Hematopoietic multipotent progenitor cell (in vitro differentiated cells): ENCODE results near the gene BCAN. TPM values are rescaled to one million over a fixed set of nuclear protein-coding genes. Genes with fewer than 3 reads are reported as not detected.

ENCODE experiments used
- DNase-seq, 3 donors: peaks; one replicate each; pipeline ENCODE4 v3.0.0-alpha.2; 2011 to 2015; ENCODE audit warnings: low read depth in 2 of 3, low spot score in 2 of 3
- total RNA-seq: library from RNA; depleted of rRNA; stranded (reverse); fragments of >200 nt; gene quantifications from one replicate; pipeline ENCODE4 v1.2.3, GENCODE V29; 2012

Gene BCAN
- total RNA-seq, 1 donor = under 0.01 TPM

DNA sequence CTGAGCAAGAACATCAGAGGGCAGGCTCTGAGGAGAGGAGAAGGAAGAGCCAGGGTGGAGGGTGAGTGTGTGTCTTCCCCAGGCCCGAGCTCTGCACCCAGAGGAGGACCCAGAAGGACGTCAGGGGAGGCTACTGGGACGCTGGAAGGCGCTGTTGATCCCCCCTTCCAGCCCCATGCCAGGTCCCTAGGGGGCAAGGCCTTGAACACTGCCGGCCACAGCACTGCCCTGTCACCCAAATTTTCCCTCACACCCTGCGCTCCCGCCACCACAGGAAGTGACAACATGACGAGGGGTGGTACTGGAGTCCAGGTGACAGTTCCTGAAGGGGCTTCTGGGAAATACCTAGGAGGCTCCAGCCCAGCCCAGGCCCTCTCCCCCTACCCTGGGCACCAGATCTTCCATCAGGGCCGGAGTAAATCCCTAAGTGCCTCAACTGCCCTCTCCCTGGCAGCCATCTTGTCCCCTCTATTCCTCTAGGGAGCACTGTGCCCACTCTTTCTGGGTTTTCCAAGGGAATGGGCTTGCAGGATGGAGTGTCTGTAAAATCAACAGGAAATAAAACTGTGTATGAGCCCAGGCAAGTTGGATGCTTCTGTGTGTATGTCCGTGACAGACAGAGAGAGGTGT lies 17.1 kb downstream of the BCAN start:
- DNase-seq = no peak

DNA sequence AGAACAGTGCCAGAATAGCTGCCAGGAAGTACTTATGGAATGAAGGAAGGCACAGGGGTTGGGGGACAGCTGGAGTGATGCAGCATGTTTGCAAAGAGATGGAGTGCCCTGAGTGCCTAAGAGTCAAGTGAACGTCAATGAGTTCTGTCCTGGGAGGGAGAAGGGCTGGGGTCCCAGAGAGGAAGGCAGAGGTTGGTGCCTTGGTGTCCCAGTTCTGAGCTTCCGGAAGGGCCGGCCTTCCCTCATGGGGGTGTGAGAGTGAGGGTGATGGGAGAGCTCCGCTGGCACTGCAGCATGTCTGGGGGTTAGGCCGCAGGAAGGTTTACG lies 17.7 kb downstream of the BCAN start:
- no peak for DNase-seq

DNA sequence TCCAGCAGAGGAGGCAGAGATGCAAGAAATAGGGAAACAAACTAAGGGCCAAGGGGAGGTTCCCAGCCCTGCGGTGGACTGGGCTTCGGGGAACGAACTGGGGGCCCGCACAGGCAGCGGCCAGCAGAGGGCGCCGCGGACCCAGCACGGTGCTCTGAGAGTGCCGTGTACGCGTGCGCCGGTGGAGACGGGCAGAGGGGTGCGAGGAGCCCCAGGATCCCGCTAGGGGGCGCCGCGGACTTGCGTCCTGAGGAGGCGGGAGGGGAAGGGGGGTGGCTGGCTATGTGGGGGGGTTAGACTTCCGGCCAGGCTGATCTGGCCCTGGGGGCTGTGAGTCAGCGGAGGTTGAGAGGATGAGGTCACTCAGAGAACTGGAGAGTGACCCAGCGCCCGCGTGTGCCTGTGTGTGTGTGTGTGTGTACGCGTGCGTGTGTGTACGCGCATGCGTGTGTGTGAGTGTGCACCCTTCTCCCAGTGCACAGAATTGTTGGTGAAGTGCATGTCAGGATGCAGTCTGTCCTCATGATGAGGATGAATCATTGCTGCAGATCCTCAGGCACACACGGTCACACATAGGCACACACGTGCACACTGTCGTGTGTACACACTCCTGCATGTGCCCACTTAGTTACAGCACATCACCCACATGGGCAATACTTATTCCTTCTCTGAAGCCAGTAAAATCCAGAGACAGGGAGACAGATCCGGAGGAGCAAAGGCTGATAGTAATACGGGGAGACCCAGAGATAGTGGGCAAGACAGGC lies 18.3 kb downstream of the BCAN start:
- peak; percentile 85 to 96 (median 95) for DNase-seq

DNA sequence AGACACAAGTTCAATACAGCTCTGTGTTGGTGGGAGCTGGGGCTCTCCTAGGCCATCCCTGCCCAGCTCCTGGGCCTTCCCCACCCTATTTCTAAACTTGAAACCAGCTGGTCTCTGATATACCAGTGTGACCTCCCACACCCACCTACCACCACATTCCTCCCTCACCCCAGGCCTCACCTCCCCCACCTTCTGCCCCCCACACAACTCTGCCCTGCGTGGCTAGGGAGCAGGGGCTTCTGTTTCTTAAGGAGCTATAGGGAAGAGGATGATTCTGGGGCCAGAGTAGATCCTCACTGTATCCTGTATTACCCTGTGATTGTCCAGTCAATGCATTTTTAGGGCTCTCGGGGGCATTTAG lies 18.8 kb downstream of the BCAN start:
- DNase-seq = no peak

DNA sequence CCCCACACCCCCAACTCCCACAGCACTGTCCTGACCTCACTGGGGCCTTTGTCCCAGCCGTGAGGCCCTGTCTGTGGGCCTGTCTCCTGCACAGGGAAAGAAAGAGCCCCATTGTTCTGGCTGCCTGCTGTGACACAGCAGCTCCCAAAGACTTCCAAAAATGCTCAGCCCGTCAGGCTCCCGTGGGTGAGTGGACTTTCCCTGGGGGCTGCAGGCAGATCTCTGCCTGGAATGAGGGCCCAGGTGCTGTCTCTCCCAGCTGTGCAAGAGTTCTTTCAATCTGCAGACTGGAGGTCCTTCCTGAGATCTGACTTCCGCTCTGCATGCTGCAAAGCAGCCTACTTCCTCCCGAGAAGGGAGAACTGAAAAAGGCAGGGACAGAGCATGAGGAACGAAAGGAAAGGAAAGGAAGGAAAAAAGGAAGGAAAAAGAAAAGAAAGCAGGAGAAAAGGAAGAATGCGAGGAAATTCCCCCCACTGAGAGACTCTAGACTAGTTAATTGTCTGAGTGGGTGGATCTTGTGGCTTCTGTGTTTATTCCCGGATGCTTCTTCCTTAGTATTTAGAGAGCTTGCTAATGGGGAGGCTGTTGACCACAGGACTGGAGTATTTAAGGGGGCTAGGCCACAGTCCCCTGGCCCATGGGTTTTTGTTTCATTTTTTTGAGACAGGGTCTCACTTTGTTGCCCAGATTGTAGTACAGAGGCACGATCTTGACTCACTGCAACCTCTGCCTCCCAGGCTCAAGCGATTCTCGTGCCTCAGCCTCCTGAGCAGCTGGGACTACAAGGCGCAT lies 20.3 kb downstream of the BCAN start:
- DNase-seq = no peak

DNA sequence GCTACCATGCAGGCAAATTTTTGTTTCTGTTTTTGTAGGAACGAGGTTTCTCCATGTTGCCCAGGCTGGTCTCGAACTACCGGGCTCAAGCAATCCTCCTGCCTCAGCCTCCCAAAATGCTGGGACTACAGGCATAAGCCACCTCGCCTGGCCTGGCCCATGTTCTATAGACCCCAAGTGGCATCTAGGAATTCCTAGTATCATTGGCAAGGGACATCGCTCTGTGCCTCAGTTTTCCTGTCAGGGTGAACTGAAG lies 20.8 kb downstream of the BCAN start:
- DNase-seq = no peak

DNA sequence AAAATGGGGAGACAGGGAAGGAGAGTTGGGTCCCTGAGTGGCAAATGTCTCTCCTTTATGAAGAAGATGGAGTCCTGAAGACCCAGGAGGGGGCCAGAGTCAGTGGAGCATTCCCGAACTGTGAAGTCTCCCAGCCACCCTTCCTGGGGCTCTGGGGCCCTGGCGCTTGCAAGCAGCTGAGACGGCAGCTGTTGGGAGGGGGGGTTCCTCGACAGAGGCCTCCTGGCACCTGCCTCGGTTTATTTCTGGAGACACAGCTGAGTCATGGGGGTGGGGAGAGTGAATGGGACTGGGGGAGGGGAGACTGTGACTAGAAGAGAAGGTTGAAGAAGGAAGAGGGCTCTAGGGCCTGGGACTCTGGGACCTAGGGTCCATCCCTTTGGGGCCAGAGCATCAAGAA lies 21.3 kb downstream of the BCAN start:
- DNase-seq = no peak

DNA sequence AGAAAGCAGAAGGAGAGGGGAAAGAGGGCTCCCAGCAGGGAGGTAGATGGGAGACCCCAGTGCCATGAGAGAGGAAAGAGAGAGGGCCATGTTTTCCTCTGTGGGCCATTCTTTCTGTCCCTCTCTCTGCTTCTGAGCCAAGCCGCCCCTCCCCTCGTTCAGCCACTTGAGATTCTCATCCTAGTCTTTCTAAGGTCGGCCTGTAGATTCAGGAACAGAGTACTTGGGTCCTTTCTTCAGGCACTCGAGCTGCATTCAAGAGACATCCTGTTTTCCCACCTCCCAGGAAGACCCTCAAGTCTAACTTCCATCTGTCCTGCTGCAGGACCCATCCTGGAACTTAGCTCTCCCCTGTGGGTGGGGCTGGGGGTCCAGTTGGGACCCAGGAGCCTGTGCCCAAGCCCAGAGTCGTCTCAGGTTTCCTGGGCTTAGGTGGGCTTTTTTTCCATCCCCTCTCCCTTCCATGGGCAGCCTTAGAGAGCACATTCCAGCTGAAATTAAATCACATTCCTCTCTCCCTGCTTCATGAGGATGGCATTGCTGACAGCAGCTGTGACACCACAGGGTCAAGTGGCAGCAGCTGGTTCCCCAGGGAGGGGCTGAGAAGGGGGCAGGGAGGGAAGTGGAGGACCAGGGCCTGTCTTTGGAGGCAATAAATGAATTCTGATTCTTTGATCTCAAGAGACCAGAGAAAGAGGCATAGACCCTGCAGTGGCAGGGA lies 22.3 kb downstream of the BCAN start:
- DNase-seq = no peak

DNA sequence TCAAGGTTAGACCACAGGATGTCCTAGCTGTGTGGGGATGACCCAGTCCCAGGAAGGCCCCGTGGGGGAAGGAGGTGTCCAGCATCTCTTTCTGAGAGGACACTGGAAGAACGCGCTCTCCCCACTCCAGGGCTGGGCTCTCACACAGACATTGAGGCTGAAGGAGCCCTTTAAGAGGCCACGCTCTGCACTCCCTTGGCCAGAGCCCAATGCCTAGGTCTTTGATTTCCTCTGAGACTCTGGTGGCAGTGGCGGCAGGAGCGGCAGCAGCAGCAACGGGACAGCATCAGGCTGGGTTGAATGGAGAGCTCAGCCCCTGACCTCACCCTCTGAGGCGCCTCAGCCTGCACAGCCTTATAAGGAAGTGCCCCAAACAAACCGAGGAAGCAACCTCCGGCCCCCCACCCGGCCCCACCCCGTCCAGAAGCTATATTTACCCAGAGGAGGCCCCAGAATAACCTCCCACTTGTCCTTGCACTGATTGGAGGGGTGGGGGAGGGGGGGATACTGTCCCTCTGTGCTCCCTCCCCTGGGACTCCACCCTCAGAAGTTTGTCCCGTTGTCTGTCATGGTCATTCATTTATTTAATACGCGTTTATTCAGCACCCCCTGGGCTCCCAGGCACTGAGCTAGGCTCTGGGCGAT lies 23.0 kb downstream of the BCAN start:
- DNase-seq = peak in 1 of 3 donors; percentile 41

DNA sequence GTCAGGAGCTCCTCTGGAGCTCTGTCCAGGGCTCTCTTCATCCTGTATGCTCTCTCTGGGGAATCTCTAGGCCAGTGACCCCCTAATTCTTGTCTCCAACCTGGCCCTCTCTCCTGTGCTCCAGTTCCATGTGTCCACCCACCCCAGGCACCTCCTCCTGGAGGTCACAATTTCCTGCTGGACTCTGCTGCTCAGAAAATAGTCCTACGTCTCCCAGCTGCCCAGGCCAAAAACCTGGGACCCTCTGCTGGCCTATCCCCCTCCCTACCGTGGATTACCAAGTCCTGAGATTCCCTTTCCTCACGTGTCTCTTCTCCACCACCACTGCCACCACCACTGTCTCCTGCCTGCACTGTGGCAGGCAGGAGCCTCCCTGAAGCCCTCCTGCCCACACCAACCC lies 23.6 kb downstream of the BCAN start:
- no peak for DNase-seq

DNA sequence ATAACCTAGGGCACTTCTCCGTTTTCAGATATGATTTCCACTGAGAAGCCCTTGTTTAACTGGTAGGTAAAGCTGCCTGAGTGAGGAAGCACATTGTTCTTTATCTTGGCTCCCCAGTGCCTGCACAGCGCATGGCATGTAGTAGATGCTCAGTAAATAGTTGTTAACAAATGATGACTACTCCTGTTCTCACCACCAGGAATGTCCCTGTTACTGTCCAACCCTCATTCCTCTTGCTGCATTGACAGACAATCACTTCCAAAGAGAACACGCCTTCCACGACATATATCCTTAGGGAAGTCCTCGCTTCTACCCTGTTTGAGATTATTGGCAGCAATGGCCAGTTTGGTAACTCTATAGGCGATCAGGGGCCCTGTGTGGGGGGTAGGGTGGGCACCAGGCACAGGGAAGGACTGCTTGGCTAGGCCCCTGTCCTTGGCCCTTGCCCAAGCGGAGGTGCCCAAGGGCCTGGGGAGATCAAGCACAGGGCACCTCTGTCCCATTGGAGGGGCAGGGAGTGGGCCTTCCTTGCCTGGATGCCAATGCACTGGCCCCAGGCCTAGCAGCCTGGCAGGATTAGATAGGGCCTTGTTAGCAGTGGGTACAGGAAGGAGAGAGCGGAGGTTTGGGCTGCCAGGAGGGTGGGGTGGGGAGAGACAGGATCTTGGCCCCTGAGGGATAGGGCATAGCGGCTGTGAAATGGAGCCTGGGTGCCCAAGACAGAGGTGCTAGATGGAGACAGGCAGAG lies 25.1 kb downstream of the BCAN start:
- no peak for DNase-seq

DNA sequence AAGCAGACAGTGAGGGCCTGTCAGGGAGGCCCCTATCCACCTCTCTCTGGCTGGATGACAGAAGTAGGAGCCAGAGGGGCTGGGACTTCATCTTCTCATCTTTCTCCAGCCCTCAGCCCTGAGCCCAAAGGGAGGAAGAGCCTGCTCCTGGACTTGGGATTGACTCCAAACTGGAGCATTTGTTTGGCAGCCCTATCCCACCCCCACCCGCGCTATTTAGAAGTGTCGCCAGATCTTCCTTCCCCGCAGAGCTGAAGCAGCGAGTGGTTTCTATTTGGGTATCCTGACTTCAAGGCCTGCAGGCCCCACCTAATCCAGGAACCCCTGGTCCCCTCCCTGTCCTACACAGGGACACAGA lies 25.7 kb downstream of the BCAN start:
- no peak for DNase-seq

DNA sequence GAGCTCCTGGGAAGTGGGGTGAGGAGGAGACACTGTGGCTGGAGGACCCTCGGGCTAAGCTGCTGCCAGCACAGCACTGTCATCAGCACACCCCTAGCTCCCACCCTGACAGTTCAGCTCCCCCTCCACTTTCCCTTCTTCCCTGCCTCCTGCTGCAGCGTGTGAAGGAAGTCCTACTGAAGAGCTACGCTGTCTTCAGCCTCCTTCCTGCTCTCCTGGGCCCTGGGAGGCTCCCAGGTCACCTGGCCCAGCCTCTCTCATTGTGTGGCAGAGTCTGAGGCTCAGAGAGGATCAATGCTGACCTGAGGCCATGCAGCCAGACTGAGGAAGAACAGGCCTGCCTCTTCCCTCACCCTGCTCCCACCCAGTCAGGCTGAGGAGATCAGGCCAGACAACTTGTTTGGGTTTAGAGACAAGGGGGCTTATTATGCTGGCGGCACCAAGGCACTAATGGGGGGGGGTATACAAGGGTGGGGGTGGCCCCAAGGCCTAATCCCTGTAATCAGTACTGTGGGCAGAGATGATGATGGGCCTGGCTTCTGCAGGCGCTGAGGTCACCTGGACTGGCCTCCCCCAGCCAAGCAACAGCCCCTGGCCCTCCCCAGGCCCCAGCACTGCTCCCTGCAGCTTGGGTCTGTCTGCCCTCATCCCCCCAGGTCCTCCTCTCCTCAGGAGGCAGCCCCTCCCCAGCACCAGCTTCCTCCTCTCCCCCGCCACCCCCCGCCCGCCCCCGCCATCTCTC lies 26.2 kb downstream of the BCAN start:
- no peak for DNase-seq

DNA sequence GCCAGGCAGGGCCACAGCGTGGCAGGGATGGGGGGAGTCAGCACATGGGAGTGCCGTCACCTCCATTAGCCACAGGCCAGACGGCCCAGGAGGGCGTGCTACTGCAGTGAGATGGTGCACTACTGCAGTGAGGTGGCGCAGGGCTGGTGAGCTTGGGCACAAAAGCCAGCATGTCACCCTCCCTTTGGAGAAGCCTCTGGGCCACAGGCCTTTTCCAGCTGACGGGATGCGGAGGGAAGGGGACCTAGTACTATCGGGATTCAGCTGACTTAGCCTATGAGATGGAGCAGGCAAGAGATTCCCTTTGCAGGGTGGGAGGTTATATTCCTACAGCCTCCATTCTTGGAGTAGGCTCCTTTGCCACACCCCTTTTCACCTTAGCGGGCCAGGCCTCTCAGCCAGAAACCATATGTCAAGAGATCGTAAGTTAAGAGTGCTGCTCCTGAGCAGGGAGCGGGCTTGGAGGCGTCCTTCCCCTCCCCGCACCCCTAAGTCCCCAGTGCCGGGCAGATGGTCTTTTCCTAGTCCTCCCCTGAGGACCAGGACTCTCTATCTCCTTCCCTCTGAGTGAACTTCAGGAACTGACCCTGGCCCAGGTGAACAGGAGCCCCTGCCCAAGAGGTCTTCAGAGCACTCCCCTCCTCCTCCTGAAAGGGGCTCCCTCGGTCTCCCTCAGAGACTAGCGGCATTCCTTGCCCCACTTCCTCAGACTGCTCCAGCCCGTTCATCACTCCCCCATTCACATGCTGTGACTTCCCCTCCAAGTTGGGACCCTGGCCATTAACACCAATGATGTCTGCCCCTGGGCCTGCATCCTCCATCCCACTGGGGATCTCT lies 27.1 kb downstream of the BCAN start:
- no peak for DNase-seq

DNA sequence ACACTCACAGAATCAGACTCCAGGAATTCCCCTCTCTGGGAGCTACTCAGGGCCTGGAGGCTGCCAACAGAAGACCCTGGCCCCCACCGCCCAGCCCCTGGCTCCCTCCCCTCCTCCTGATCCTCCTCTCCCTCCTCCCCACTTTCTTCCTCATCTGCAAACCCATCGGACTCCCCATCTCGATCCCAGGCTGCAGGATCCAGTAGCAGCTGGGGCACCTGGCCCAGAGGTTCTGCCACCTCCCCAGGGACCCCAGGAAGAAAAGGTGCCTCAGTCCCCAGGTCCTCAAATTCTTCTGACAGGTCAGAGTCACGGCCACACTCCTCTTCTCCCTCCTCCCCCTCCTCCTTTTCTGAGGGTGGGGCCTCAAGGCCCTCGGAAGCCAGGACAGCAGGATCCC lies 27.9 kb downstream of the BCAN start:
- DNase-seq = no peak

DNA sequence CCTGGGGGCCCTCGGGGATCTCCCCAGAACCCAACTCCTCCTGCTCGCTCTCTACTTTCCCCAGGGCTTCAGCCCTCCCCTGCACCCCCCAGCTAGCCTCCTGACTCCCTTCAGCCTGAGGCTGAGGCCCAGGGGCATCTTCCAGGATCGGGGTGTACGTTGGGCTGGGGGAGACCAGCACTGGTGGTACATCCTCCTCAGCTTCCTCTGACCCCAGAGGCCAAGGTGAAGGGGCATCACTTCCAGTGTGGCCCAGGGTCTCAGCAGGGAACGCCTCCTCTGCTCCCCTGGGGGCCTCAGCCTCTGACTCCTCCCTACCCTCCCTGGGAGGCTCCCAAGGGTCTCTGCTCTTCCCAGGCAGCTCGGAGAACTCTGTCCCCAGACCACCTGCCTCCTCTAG lies 28.4 kb downstream of the BCAN start:
- no peak for DNase-seq

DNA sequence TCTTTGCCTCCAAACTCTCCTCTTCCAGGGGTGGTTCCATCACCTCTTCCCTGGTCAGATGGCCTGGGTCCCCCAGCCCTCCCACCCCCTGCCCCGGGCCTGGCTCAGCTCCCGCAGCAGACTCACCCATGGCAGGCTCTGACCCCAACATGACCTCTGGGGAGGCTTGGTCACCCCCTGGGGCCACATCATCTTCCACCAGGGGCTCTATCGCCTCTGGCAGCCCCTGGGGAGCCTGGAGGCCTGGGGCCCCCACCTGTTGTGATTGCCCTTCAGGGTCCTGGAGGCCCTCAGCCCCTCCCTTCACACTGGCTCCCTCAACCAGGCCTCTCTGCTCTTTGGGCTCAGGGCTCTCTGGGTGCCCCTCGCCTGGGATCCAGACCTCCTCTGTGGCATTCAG lies 28.9 kb downstream of the BCAN start:
- no peak for DNase-seq

DNA sequence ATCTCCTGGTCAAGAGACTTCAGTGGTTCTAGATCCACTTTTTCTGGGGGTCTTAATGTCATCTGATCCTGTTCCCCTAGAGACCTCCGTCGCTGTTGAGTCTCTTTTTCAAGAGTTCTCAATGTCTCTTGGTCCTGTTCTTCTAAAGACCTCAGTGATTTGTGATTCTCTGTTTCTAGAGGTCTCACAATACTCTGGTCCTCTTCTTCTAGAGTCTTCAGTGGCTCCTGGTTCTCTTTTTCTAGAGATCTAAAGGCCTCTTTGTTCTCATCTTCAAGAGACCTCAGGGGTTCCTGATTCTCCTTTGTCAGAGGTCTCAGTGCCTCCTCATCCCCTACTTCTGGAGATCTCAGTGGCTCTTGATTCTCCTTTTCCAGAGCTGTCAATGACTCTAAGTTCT lies 29.9 kb downstream of the BCAN start:
- no peak for DNase-seq
